Stimulated activated CD4-positive, alpha-beta T cell treated with anti-CD3 and anti-CD28 coated beads, Interleukin-4, amount 100 ng/mL, for 48 hours (primary cell): ENCODE data around the gene PTPRD.
A peak's percentile ranks its signal among the peaks of the same experiment; 100 is the strongest.

ENCODE experiments used
- DNase-seq, 2 donors: peaks; one replicate each; pipeline ENCODE4 v3.0.0-alpha.2; 2020; ENCODE audit warnings: low read depth in 2 of 2

The PTPRD gene

DNA sequence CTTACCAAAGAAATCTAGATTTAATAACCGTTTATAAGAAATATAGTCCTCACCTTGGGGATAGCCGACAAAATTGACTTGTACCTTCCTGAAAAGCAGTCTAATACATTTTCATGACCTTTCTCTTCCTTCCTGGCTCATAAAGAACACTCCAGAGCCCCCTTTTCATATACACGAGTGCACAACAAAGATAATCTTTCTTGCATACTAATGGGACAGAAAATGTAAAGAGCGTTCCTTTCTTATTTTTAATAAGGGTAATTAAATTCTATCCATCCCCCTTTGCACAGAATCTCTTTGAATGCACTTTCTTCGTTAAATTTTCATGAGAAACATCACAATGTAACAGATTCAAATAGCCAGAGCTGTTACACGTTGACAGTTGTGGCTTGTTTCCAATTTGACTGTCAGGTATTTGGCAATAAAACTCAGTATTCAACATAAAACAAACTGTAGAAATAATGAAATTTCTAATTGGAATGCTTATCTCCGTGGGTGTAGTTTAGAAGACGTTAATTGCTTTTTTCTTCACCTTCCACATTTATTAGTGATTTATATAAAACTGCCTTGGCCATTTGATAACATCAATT is 2080.9 kb downstream of the PTPRD start:
- DNase-seq = no peak

DNA sequence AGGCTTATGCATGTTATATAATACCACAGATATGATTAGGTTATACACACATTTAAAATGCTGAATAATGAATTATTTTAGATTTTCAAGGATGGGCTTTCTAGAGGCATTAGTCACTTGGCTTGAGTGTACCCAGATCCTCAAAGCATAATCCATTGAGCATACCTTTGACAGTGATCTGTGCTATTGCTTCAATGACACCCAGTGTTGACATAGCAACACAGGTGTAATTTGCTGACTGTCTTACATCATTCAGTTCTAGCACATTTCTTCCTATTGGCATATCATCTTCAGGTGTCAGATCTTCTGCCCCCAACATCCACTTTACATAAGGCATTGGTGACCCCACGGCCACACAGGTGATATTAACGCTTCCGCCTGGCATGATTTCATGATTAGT is 2091.7 kb downstream of the PTPRD start:
- DNase-seq = no peak

DNA sequence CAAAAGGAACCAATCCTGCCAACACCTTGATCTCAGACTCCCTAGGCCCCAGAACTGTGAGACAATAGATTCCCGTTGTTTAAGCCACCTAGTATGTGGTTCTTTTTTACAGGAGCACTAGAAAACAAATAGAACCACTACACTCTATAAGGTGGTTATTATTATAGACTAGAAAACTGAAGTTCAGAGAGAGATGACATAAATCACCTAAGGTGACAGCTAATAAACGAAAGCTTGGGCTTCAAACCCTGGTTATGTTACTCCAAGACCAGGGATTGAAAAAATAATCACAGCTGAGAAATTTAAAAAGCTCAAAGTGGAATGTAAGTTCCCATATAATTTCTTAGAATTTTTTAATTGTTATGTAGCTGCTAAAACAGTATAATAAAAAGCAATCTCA is 2097.1 kb downstream of the PTPRD start:
- DNase-seq = no peak

DNA sequence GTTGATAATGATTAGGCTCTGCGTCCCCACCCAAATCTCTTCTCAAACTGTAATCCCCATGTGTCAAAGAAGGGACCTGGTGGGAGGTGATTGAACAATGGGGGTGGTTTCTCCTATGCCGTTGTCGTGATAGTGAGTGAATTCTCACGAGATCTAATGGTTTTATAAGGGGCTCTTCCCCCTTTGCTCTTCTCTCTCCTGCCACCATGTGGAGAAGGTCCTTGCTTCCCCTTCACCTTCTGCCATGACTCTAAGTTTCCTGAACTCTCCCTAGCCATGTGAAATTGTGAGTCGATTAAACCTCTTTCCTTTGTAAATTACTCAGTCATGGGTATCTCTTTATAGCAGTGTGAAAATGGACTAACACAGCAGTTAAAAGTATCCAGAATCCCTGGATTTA is 2098.0 kb downstream of the PTPRD start:
- DNase-seq = no peak

DNA sequence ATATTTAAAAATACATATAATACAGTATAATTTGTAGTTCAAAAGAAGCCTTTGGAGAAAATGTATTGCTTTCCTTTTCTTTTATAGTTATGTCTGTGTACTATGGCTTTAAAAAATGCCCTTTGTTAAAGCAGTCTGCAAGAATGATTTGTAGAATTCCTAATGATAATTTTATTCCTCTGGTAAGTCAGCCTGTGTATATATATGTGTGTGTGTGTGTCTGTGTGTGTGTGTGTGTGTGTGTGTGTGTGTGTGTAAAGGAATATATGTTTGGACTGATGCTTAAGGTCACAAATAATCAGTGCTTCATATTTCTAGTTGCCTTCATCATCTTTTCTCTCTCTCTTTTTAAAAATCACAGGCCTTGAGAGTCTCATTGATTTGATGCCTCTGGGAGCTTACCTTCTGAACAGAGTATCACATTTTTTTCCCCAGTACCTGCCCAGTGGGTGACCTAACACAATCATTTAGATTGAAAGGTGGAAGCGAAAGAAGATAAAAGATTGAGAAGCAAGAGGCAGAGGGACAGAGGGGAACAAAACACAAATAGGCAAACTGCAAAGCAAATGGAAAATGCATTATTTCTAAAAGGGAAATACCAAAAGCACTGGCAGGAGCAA is 2104.0 kb downstream of the PTPRD start:
- no peak for DNase-seq

DNA sequence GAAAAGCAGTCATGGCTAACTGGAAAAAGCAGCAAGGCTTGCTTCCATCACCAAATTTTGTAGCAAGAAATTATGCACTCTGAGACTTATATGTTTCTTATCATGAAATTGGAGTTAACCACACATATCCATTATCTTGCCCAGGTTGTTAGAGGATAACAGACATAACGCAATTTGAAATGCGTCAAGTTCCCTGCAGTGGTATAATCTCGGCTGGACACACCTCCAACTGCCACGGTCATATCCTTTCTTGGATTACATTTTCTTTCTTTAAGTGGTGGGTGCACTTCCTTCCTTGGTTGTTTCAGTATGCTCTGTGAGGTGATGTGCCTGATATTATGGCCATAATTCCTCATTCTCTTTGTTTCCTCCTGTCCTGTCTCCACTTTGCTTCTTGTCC is 2118.2 kb downstream of the PTPRD start:
- DNase-seq = no peak

DNA sequence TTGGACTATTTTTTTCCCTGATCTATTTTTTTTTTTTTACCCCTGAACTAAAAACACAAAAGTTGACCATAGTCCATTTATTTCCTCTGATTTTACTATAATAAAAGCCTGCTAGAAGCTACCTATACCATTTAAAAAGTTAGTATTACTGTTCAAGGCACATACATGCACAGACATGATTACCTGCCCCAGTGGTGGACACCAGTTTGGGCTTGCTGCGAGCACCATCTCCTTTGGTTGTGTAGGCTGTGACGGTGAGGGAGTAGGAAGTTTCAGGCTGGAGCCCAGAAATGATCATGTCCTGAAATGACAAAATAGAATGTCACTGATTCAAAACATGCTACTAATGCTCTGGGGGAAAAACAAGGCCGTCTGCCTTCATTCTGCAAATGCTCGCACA is 2120.1 kb downstream of the PTPRD start:
- no peak for DNase-seq

DNA sequence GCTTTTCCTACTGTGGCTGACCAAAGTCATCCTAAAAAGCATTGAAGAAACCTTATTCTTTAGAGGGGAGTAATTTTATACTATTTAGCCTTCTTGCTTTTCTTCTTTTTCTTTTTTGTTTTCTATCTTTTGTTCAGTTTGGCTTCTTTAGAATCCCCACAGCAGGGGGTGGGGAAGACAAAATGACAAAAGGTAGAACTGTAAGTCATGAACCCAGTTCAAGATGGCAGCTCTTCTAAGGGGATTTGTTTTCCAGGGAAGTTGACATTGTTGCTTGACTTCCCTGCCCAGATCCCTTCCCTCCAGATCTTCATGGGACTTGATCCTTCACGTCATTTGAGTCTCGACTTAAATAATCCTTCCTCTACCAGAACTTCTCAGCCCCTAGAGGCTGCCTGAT is 2120.8 kb downstream of the PTPRD start:
- no peak for DNase-seq

DNA sequence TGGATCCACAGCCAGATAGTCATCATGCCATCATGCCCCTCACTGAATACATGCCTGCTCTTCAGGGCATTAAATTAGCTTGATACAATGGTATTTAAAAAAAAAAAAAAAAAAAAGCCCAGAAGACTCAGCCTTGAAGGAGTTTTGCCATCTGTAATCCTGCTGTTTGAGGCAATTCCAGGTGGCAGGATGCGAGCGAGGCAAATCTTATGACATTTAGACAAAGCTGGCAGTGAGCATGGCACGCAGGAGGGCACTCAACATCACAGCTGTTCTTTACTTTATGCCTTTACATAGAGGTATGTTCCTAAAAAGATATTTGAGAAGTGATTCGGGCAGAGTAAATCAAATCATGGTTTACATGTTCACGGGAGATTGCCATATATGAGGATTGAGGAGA is 2121.2 kb downstream of the PTPRD start:
- DNase-seq = no peak

DNA sequence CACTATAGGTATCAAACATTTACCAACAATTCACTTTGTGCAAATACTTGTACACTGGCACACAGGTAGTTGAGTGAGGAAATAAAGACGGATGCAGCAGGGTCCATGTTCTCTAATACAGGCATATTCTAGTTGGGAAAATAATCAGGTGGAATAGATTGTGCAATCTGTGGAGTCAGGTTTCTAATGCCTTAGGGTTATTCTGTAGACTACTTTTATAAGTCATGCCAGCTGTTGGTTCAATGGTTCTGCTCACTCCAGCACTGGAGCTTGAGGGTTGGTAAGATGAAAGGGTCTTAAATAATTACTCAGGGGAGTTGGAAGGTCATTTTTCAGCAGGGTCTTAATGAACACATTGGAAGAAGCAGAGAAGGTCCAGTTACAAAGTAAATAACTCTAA is 2123.0 kb downstream of the PTPRD start:
- DNase-seq = no peak

DNA sequence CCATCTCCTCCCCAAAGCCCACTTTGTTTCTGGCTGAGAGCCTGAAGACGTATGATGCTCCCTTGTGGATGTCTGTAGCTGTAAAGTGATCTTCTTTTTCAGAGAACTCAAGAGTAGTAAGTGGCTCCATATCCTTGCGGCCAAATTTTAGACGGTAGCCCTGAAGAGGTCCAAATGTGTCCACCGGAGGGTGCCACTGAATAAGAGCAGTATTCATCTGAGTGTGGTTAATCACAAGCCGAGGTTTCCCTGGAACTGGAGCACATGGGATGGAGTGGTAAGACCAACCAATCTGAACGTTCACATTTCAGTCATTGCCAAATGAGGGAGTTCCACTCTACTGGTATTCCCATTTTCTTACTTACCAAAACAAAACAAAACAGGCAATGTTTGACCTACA is 2126.7 kb downstream of the PTPRD start:
- peak in 1 of 2 donors; percentile 1 for DNase-seq

DNA sequence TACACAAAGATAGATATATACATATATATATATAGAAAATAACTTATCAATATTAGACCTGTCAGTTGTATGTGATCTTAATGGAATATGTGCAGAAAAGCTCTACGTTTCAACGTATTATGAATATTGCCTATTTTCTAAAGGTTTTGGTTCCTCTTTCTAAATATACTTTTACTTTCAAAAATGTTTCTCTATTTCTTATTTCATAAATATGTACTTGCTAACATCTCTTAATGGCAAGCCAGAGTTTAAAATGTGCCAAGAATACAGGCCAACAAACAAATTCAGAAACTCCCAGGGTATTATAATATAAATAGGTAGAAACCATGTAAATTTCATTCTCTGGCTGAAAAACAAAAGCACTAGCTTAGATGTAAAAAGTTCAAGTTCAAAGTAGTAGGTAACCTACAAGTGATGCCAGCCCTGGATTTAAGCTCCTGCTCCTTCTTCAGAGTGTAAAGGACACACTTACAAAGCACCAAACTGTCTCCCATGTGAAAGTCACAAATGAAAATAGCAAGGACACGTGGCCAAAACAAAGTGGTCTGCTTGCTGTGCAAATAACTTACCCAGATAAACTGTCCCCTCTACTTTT is 2128.1 kb downstream of the PTPRD start:
- no peak for DNase-seq

DNA sequence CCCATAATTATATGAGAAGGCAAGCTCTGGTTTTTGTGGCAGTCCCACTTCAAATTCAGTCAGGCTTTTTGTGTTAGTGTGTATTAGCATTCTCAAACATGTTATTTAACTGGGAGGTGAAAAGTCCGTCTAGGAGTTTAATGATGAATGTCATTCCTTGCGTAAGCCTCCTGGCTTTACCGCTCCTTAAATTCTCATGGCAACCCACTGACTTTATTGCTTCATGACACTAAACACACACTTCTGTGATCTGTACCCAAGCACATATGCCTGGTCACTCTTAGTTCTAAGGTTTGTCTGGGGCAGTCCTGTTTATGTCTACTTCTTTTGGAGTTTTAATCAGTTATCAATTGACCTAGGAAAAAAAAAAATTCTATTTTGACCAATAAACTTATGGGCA is 2135.4 kb downstream of the PTPRD start:
- no peak for DNase-seq

DNA sequence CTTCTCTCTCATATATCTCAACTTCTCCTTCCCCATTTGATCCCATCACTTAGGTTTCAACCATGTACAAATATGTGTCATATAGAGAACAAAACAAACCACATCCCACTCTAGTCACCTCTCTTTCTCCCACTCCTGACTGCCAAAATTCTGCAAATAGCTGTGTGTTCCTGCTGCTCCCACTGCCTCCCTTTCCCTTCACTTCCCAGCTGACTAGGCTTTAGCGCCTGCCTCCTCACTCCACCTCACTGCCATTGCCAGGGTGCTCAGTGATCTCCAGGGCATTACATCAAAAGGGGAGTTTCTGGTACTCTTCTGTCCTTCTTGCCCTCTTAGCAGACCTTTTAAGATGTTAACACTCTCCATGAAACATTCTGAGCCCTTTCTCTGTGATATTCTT is 2137.9 kb downstream of the PTPRD start:
- no peak for DNase-seq

DNA sequence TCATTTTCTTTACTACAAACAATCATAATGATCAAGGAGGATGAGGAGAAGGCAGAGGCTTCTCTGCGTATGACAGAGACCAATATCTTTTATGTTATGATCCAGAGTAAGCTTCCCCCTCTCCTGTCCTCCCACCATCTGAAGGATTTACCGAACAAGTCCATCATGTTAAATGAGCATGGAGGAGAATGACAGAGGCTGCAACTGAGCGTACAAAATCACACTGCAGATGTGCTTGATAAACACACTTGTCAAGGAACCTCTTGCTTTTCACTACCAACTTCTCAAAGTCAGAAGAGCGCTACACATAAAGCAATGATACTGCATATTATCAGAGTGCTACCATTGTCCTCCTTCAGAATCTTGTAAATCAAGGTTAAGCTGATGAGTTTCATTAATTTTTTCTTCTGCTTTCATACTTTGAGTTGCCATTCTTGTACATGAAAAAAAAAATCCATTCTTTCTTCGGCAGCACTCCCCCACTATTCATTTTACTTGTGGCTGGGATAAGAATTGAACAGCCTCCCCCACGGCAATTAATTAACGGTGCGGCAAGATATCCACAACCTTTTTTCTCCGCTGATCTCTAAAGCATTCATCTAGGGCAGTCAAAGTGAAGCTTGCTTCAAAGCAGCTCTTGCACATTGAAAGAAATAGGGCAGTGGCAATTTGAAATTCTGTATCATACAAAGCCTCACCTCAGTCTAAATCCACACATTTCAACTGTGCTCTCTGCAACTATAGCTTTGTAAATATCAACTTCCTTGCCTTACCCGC is 2139.4 kb downstream of the PTPRD start:
- no peak for DNase-seq

DNA sequence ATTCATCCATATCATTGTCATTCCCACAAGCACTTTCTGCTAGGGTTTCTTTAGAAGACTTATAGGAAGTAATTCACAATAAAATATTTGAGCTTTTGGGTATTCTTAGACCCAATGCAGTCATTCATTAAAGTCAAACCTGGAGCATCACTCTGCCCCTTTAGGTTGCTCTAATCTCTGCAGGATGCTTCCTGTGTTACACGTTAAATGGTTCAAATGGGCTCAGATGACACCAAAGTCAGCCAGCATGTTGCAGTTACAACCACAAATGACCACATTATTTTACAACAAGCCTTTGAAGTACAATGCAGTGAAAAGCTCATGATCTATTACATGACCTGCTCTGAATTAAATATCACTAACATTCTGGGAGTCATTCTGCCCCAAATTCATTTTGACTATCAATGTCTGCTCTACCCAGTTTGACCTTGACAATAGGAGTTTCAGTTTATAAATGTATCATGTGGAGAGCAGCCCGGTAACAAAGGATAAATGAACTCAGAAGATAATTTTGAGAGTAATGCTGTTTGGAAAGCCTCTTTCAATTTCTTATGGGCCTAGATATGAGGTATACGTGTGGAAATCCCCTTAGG is 2144.7 kb downstream of the PTPRD start:
- DNase-seq = no peak

DNA sequence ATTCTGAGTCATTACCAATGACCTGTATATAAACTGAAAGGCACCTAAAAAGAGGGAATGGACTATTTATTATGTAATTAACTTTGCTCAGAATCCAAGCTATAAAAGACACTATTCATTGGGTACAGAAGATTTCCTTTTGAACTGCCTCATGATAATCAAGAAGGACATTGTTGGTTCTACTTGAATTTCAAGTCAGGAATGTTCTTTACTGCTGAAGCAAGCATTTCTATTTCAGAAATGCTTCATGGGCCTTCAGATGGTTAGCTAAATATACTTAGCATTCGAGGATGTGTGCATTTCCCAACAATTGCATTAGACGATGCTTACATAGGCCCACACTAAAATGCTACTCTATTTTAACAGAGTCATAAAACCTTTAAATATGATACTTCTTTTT is 2155.0 kb downstream of the PTPRD start:
- DNase-seq = no peak

DNA sequence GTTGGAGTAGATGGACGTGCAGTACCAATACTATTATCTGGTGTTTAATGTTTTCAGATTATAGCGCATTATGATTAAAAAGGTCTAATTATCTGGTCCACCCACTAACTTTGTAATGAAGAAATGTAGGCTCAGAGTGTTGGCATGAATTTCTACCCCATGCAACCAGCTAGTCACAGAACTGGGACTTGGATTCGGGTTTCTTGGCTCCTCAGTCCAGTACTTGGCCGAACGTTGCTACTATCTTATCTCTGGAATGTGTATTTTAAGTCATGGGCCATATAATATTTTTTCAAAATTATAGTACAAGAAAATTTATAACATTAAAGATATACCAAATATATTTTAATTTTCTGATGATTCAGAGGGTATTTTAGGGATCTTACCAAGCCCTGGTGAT is 2155.7 kb downstream of the PTPRD start:
- no peak for DNase-seq

DNA sequence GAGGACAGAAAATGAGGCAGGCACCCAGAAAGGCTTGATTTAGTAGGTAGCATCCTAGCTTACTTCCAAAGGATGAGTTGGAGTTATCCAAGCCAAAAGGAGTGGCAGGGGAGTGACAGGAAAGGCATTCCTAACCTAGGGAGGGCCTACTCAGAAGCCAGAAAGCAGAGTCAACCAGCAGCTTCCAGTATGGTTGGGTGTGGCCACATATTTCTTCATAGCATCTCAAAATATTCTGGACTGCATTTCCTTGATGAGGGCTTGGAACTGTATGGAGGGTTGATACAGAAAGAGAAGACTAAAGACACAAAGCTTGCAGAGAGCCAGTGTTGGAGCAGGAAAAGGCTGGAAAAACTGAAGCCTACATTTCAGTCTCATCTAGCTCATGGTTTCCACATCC is 2156.5 kb downstream of the PTPRD start:
- DNase-seq = no peak

DNA sequence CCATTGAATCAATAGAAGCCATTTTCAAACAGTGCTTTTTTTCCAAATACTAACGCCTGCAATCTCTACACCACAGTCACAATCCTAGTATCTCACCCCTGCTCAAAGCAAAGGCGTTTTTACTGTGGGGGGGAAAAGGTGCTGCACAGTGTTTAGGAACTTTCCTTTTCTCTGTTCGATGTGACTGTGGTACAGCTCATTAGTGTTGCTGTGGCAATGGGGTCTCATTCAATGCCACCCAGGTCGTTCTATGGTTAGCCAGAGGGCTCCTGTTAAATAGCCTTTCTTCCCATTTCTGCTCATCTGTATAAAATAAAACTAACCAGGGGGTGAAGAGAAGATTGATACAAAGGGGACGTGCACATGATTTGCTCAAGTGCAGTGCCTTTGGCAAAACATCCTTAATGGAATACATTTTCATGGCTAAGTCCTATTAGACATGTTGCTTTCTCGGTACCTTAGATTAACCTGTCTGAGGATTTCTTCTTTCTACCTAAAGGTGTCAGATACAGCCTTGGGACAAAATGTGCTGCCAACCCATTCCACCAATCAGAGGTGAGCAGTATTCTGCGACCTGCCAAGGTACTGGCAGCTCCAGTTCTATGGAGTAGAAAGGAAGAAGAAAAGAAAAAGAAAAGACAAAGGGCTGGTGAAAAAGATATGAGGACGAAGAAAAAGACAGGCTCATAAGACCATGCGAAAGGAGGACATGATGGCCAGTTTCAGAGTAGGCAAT is 2161.8 kb downstream of the PTPRD start:
- no peak for DNase-seq

DNA sequence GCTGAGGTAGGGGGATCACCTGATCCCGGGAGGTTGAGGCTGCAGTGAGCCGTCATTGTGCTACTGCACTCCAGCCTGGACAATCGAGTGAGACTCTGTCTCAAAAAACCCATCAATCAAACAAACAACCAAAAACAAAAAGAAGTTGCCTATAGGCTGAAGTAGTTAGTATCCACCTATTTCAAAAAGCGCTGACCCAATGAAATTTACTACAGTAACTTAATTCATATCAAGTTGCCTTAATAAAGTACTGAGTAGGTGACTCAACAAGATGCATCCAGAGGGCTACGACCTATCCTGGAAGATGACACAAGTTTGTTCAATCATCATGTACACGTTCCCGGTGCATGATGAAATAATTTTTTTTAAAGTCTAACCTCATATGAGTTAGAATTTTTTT is 2164.6 kb downstream of the PTPRD start:
- DNase-seq = no peak

DNA sequence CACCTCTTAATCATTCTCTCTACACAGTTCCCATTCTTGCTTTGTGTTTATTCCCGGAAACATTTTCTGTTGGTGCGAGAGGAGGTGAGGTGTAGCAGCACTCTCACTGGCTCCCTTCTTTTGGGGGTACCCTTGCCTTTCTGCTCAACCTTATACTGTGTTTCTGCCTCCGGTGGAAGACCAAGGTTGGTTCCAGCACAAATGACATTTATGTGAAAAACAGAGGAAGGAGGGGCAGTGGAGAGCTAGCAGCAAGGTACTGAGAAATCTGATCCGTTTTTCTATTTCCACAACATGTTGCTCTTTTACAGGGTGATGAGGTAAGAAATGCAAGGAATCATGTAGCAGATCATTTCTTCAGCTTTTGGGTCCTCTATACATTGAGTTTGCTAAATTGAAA is 2165.2 kb downstream of the PTPRD start:
- no peak for DNase-seq
